ENCODE results near the gene DNAI1. TPM values are rescaled to one million over a fixed set of nuclear protein-coding genes. Genes with fewer than 3 reads are reported as not detected.

Gene DNAI1
- total and polyA plus RNA-seq, 2 of the 4 experiments (the other 2 are of a cell fraction) = not detected

DNA sequence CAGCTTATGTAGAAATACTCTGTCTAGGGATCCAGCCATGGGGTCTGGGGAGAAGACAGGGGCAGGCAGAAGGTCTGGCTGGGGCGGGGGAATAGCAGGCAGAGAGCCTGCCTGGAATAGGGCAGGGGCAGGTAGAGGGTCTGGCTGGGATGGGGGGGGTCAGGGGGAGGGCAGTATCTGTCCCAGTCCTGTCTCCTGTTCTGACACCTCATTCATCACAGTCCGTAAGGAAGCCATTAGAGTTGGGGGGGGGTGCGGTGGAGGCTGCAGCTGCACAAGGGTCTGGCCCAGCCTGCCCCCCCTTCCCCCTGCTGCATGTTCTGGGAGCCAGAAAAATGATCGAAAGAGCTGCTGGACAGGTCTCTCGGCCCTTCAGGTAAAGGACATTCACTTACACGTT, 98.3 kb downstream of the DNAI1 start:
- DNase-seq (no peak), ATAC-seq (ENCODE audit: low read depth) (no peak)
- no CpG with 5 or more reads among the region's 6 CpGs for WGBS, 2 experiments (ENCODE audit: extremely low coverage in 2 of 2, insufficient read length in 1 of 2)
- H4K91ac ChIP-seq (ENCODE audit: insufficient read depth, low read depth, low read length) = no peak overlapping the region
- intact Hi-C loops (cut with micrococcal nuclease) = no loop called here
- no peak overlapping the region for H3K27ac ChIP-seq (ENCODE audit: insufficient read depth, low read length)
- H3K4me2 ChIP-seq (ENCODE audit: low read depth, low read length) = no peak overlapping the region
- BruUV-seq (replicated peaks) = no TSS peak
- H4K8ac ChIP-seq (ENCODE audit: low read depth in 2 of 2, low read length in 2 of 2) = no peak overlapping the region
- in situ Hi-C loops (cut with MboI; ENCODE audit: low sequenced_read_pairs) = no loop called here
- no peak for TF ChIP-seq MXI1 (IDR thresholded peaks at IDR 0.05; ENCODE audit: borderline replicate concordance, low read depth, low read length)
- TF ChIP-seq, protein P1, sequence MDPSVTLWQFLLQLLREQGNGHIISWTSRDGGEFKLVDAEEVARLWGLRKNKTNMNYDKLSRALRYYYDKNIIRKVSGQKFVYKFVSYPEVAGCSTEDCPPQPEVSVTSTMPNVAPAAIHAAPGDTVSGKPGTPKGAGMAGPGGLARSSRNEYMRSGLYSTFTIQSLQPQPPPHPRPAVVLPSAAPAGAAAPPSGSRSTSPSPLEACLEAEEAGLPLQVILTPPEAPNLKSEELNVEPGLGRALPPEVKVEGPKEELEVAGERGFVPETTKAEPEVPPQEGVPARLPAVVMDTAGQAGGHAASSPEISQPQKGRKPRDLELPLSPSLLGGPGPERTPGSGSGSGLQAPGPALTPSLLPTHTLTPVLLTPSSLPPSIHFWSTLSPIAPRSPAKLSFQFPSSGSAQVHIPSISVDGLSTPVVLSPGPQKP (IDR thresholded peaks at IDR 0.05; ENCODE audit: borderline replicate concordance, low read depth, low read length) = no peak
- no peak for TF ChIP-seq CEBPB (IDR thresholded peaks at IDR 0.05; ENCODE audit: low read depth, low read length)
- TF ChIP-seq SMC3 (IDR thresholded peaks at IDR 0.05; ENCODE audit: low read depth, low read length) = no peak
- TF ChIP-seq CHD1 (IDR thresholded peaks at IDR 0.05; ENCODE audit: low read depth, low read length) = no peak
- H3K4me3 ChIP-seq (ENCODE audit: insufficient read depth, low read depth, low read length) = no peak overlapping the region
- no peaks in the 10 kb centered on the region for H4K20me1 ChIP-seq (ENCODE audit: insufficient read depth, low read length)
- no peak overlapping the region for H2BK5ac ChIP-seq (ENCODE audit: low read depth, low read length, poor library complexity, severe bottlenecking)
- H3K23ac ChIP-seq (ENCODE audit: low read depth, low read length) = no peak overlapping the region
- POLR2A ChIA-PET (ENCODE audit: unreplicated experiment) = no interaction called here
- no peak overlapping the region for H2AFZ ChIP-seq (replicated peaks; ENCODE audit: low read length, poor library complexity)
- H3K56ac ChIP-seq (ENCODE audit: extremely low read depth, insufficient read depth, low read length) = no peak overlapping the region
- H2BK20ac ChIP-seq (ENCODE audit: low read depth, low read length) = no peak overlapping the region
- H3K27me3 ChIP-seq (ENCODE audit: control insufficient read depth, insufficient read depth, low read length) = peaks cover 63% of the 10 kb centered on the region
- H3K4me1 ChIP-seq (ENCODE audit: control insufficient read depth, insufficient read depth, low read length) = peaks cover 9% of the 10 kb centered on the region; the same call in 1 of the 2 replicates
- H2AK5ac ChIP-seq (ENCODE audit: low read depth, low read length) = no peak overlapping the region
- H3K36me3 ChIP-seq (ENCODE audit: control insufficient read depth, insufficient read depth, low read length) = no peaks in the 10 kb centered on the region
- no peak overlapping the region for H2BK15ac ChIP-seq (ENCODE audit: low read depth, low read length)
- no peaks in the 10 kb centered on the region for H3K9me1 ChIP-seq (ENCODE audit: insufficient read depth, low read length)
- H3K79me1 ChIP-seq (ENCODE audit: low read depth in 1 of 2, low read length in 2 of 2) = no peaks in the 10 kb centered on the region
- no peak overlapping the region for H4K5ac ChIP-seq (ENCODE audit: low read depth, low read length)
- no peak overlapping the region for H2BK120ac ChIP-seq (ENCODE audit: low read depth, low read length)
- no peak overlapping the region for H3K9ac ChIP-seq (ENCODE audit: low read depth, low read length)
- dilution Hi-C loops (cut with HindIII; ENCODE audit: low sequenced_read_pairs, unreplicated experiment) = no loop called here
- no peak overlapping the region for H3K4ac ChIP-seq (ENCODE audit: low read depth, low read length)
- no peak overlapping the region for H3K14ac ChIP-seq (replicated peaks; ENCODE audit: low read depth, low read length)
- CTCF ChIA-PET = no interaction called here
- H2AK9ac ChIP-seq (replicated peaks; ENCODE audit: low read depth, low read length, poor library complexity) = no peak overlapping the region
- H3K9me3 ChIP-seq (ENCODE audit: control insufficient read depth, insufficient read depth, low read length) = peaks cover 2% of the 10 kb centered on the region; the same call in 1 of the 2 replicates
- H3K18ac ChIP-seq (ENCODE audit: low read depth, low read length) = no peak overlapping the region

Measured in IMR-90 (cell line).